CD4-positive, alpha-beta T cell treated with Interleukin-4 for 4 hours (primary cell): Measurements from ENCODE around the gene ADAMTS2.

Experiments
- DNase-seq: peaks from one replicate; pipeline ENCODE4 v3.0.0-alpha.2; 2020

Gene ADAMTS2

DNA sequence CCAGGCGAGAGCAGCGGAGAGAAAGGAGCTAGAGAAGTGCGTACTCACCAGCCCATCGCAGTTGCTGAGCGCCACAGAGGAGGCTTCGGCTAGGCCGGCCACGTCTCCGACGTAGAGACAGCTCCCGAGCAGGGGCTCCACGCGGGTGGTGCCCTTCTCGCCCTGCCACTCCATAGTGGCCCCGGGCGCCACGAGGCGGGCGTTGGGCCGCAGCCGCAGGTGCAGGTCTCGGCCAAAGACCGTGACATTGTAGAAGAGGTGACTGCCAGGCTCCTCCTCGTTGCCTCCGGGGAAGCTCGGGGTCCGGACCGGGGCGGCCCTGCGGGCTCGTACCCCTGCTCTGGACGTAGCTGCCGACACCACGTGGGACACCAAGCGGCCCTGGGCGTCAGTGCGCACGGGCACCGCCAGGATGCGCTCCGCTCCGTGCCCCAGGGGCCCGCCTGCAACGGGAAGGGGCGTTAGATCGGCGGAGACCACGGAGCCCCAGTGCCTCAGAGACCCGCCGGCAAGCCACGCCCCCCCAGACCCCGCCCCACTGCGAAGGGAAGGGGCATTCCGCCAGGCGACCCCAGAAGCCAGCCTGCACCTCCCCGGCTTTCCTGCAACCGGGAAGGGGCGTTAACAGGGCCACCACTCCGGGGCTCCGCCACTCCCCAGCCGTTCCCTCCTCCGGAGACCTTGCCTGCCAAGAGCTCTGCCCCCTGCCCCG, 1.4 kb downstream of the ADAMTS2 start:
- DNase-seq = no peak

- no peak for DNase-seq
These were observed 2.1 kb downstream of the ADAMTS2 start for GRCh38 chr5:179343021-179343718.

GRCh38 chr5:179342577-179342976, 2.7 kb downstream of the ADAMTS2 start:
- no peak for DNase-seq

- no peak for DNase-seq
These were observed 4.8 kb downstream of the ADAMTS2 start for GRCh38 chr5:179340465-179340864.

GRCh38 chr5:179339996-179340395, 5.3 kb downstream of the ADAMTS2 start:
- DNase-seq = no peak

DNA sequence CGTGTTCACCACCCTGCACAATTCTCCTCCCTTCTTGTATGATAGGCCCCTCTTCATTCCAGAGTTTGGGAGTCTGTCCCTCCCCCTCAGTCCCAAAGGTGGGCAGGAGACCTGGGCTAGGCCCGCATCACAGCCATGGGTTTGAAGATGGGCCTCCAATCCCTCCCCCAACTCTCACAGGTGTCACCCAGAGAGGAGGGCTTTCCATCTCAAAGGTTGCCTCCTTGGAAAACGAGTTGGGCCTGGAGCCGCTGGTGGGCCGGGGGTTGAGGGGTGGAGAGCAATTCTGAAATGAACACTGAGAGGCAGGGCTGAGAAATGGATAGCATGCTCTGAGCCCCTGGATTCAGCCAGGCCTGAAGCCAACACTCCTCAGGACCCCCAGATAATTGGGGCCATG, 6.2 kb downstream of the ADAMTS2 start:
- DNase-seq = no peak

GRCh38 chr5:179337796-179338676, 7.2 kb downstream of the ADAMTS2 start:
- no peak for DNase-seq

DNA sequence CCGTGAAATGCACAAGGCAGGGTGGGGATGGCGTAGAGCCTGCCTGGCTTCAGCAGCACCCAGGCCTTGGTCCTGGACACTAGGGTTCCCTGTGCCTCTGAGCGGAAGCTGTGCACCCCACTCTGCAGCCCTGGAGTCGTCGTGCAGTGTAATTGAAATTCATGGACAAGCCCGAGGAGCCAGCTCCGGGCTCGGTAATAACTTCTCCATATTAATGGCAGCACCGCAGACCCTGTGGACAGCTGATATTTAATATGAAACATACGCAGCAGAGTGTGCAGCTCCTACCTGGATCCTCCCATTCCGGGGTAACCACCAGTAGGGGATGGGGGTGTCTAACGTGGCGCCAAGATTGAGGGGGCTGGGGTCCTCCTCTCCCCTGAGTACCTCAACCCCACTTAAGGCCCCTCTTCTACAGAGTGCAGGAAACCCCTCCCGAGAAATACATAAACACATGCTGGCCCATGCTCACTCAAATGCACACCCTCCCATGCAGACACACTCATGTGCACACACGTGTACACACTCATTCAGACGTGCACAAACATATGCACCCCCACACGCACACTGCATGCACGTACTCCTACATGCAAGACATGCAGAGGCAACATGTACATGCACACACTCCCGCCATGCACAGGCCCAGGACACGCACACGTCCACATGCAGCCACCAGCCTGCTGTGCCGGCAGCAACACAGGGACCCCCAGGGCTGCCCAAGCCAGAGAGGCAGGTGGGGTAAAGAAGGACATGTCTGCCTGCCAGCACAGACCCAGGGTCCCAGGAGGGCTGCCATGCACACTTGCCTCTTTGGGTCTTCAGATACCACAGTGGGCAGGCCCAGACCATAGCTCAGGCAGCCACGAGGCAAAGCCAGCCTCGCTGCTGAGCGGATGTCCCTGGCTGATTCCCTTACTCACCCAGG, 8.1 kb downstream of the ADAMTS2 start:
- DNase-seq = no peak

DNA sequence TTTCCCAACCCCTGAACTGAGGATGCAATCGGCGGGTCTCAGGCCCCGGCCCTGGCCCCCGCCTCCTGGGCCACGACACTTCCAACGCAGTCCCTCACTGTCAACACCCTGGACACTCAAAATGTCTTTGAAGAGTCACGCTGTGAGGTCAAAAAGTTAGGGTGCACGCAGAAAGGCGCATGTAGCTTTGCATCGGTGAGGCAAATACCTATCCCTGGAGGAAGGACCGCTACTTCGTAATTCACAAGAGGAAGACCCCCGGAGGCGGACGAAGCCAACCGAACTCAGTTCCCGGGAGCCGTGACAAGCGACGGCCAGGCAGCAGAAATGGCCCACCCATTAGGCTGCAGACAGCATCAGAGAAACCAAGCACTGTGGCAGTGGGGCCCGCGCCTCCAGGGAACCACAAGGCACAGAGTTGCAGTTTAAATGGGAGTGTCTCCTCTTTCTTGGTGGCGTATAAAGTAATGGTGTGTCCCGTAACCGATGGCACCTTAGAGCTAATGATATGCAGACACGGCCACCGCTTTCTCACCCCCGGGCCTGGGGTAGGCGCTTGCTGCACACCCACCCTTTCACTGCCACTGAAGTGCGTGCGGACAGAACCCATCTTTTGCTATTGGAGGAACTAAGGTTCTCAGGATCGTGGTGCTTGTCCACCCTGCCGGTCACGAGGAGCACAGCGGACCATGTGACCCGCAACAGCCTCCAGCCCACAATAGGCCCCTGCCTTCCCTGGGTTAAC, 9.0 kb downstream of the ADAMTS2 start:
- no peak for DNase-seq

DNA sequence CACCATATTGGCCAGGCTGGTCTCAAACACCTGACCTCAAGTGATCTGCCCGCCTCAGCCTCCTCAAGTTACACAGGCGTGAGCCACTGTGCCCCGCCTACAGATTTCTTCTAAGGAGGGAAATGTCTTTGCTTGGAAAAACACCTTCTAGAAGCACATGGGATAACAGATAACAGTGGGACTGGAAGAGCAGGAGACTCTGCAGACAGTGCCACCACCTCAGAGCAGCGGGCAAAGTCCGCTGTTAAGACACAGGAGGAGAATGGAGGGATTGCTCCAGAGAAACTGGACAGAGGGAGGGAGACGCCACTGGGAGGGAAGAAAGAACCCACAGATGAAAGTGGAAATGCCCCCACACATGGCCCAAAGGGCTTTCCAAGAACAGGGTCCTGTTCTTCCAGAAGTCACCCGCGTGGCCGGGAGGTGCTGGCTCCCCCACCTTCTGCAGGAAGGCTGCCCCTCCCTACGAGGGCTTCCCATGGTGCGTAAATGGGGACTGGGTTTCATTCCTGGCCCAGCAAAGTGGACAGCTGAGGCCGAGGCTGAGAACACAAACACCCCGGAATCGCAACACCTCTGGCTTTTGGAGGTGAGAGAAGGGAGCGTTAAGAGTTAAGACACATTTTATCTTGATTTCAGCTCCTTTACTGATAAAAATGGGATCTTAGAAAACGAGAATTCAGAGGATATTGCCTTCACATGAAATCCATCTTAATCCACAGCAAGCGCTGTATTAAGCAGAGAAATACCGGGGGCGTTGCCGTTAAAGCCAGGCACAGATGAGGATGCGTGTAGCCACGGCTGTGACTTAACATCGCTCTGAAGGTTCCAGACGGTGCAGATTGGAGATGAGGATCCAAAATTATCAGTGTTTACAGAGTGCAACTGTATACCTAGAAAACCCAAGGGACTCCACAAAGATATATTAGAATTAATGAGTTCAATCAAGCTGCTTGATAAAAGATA, 11.2 kb downstream of the ADAMTS2 start:
- no peak for DNase-seq

GRCh38 chr5:179332741-179333290, 12.4 kb downstream of the ADAMTS2 start:
- DNase-seq = no peak

DNA sequence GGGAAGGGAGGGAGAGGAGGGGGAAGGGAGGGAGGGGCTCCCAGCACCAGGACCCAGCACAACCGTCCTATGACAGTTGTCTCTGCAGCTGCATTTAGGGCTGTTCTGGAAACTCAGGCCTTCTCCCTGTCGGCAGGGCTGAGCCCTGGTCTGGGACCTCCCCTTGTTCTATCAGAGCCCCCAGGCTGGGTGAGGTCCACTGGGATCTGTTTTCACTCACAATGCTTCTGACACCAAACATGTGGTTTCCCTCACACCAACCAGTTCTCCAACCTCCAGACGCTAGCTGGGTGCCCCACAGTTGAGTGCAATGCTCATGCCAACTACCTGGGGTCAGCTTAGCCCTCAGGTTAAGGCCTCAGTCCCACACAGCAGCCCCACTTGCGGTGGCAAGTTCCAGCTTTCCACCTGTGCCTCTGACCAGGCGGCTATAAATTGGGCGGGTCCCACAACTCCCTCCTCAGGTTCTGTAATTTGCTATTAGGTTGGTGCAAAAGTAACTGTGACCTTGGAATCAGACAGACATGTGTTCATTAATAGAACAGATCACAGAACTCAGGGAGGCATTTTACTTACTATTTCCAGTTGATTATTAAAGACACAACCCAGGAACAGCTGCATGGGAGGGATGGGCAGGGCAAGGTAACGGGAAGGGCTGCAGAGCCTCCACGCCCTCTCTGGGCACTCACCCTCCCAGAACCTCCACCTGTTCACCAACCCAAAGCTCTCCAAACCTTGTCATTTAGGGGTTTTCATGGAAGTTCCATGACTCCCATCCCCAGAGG, 13.5 kb downstream of the ADAMTS2 start:
- no peak for DNase-seq

DNA sequence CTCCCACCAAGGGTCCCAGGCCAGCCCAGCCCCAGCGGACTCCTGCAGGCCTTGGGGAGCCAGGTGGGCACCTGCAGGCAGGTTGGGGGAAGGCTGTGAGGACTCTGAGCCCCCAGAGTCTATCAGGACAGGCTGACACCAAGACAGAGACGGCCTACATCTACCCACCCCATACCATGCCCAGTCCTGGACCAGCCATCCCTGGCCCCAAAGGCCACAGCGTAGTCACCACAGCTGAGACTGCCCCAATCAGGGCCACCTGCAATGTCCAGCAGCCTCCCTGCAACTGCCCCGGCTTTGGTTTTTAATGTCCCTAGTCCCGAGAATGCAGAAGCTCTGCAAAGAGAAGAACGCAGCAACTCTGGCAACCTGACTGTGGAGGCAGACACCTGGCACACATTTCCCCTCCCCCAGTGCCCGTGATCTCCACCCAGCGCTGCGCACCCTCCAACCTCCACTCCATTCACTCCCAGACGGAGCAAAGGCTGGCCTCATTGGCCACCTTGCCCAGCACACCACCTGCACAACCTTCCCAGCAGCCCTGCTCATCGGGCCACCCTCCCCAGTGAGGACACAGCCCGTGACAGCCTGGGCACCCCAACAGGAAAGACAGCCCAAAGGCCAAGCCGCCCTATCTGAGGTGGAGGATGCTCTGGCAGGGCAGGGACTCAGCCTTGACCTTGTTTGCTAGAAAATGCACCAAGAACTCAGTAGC, 14.9 kb downstream of the ADAMTS2 start:
- DNase-seq = no peak

DNA sequence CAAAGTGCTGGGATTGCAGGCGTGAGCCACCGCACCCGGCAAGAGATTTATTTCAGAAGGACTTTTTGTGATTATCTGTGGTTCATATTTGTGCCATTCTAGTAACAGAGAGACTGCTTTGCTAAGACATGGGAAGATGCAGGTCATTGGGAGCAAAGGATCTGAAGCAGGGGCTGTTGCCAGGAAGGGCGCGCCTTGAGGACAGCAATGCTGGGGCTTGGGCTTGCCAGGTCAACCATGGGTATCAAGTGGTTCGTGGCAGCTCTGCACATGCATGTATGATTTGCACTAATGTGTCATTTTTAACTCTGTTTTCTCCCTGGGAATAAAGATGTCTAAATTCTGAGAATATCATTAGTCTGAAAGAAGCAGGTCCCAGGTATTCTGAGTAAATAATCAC, 17.0 kb downstream of the ADAMTS2 start:
- DNase-seq = no peak

GRCh38 chr5:179327021-179327735, 18.1 kb downstream of the ADAMTS2 start:
- no peak for DNase-seq

DNA sequence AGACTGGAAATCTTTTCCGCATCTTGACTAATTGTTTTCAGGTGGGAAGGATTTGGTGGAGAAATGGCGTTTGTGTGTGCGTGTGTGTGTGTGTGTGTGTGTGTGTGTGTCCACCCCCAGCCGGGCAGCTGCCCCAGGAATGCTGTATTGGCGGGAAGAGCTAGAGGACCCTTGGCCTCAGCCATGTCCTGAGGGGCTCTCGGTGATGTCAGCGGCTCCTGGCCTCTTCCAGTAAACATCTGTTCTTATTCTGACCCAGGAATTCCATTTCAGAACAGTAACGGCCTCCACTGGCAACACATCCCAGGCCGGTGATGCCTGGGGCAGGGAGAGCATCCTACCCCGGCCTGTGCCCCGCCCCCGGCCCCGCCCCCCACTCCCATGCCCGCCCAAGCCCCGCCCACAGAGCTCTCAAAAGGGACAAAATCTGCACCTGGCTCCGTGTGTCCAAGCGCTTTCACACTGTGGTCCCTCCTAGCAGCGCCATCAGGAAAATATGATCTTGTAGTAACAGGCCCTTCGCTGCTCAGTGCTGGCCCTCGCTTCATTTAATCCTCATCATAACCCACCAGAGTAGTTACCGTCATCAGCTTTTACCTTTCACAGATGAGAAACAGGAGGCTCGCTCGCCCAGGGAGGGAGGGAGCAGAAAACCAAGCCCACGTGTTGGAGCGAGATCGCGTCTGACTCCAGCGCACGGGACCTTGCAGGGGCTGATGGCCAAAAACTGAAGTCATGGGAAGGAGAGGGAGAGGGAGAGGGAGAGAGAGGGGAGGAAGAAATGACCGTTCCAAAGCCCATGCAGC, 18.9 kb downstream of the ADAMTS2 start:
- DNase-seq = no peak
